ENCODE results near the gene SDK1.

DNA sequence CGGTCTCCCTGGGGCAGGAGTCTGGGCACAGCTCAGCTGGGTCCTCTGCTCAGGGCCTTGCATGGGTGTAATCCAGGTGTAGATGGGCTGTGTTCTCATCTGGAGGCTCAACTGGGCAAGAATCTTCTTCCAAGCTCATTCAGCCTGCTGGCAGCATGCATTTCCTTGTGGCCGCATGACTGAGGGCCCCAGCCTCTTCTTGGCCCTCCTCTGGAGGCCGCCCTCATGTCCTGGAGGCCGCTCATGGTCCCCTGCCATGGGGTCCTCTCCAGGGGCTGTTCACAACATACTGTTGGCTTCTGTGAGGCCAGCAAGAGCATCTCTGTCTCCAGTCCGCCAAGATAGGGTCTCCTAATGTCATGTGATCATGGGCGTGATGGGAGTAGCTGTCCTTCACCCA, 943.6 kb downstream of the SDK1 start:
- TF ChIP-seq, protein P1, sequence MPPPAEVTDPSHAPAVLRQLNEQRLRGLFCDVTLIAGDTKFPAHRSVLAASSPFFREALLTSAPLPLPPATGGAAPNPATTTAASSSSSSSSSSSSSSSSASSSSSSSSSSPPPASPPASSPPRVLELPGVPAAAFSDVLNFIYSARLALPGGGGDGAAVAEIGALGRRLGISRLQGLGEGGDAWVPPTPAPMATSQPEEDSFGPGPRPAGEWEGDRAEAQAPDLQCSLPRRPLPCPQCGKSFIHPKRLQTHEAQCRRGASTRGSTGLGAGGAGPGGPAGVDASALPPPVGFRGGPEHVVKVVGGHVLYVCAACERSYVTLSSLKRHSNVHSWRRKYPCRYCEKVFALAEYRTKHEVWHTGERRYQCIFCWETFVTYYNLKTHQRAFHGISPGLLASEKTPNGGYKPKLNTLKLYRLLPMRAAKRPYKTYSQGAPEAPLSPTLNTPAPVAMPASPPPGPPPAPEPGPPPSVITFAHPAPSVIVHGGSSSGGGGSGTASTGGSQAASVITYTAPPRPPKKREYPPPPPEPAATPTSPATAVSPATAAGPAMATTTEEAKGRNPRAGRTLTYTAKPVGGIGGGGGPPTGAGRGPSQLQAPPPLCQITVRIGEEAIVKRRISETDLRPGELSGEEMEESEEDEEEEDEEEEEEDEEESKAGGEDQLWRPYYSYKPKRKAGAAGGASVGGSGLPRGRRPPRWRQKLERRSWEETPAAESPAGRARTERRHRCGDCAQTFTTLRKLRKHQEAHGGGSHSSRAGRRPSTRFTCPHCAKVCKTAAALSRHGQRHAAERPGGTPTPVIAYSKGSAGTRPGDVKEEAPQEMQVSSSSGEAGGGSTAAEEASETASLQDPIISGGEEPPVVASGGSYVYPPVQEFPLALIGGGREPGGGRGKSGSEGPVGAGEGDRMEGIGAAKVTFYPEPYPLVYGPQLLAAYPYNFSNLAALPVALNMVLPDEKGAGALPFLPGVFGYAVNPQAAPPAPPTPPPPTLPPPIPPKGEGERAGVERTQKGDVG (CRISPR knock-in tag; IDR thresholded peaks at IDR 0.05) = no peak
- TF ChIP-seq, protein P2, sequence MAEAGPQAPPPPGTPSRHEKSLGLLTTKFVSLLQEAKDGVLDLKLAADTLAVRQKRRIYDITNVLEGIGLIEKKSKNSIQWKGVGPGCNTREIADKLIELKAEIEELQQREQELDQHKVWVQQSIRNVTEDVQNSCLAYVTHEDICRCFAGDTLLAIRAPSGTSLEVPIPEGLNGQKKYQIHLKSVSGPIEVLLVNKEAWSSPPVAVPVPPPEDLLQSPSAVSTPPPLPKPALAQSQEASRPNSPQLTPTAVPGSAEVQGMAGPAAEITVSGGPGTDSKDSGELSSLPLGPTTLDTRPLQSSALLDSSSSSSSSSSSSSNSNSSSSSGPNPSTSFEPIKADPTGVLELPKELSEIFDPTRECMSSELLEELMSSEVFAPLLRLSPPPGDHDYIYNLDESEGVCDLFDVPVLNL (IDR thresholded peaks at IDR 0.05; ENCODE audit: low read depth, low read length) = no peak
- TF ChIP-seq ESRRA (IDR thresholded peaks at IDR 0.05; ENCODE audit: low read length) (no peak), EZH2 (IDR thresholded peaks at IDR 0.05; ENCODE audit: borderline replicate concordance, control insufficient read depth, low read depth, low read length) (no peak), EGR1 (IDR thresholded peaks at IDR 0.05; ENCODE audit: borderline replicate concordance in 1 of 2, low read depth in 2 of 2, low read length in 2 of 2) (no peak), CBFB (IDR thresholded peaks at IDR 0.05; ENCODE audit: low read depth) (no peak), SRF (IDR thresholded peaks at IDR 0.05; ENCODE audit: low read depth in 2 of 2, low read length in 2 of 2) (no peak), POLR2A (IDR thresholded peaks at IDR 0.05; ENCODE audit: low read depth, low read length) (no peak)
- TF ChIP-seq, protein P3, sequence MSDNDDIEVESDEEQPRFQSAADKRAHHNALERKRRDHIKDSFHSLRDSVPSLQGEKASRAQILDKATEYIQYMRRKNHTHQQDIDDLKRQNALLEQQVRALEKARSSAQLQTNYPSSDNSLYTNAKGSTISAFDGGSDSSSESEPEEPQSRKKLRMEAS (IDR thresholded peaks at IDR 0.05; ENCODE audit: low read depth, low read length) = no peak
- TF ChIP-seq, protein P4, sequence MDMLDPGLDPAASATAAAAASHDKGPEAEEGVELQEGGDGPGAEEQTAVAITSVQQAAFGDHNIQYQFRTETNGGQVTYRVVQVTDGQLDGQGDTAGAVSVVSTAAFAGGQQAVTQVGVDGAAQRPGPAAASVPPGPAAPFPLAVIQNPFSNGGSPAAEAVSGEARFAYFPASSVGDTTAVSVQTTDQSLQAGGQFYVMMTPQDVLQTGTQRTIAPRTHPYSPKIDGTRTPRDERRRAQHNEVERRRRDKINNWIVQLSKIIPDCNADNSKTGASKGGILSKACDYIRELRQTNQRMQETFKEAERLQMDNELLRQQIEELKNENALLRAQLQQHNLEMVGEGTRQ (IDR thresholded peaks at IDR 0.05; ENCODE audit: borderline replicate concordance, low read depth, low read length) = no peak

All from GM12878 (cell line).